Stimulated activated CD4-positive, alpha-beta T cell treated with anti-CD3 and anti-CD28 coated beads, Interleukin-15, amount 100 ng/mL, for 24 hours (primary cell): ENCODE measurements around the gene TSPYL4.
"Not testable (repeated sequence)": the region's sequence is repeated elsewhere in the genome, so short reads cannot be mapped to it uniquely, and the experiment has no call there.

Source experiments
- DNase-seq: peaks from one replicate; pipeline ENCODE4 v3.0.0-alpha.2; 2020

The TSPYL4 gene

DNA sequence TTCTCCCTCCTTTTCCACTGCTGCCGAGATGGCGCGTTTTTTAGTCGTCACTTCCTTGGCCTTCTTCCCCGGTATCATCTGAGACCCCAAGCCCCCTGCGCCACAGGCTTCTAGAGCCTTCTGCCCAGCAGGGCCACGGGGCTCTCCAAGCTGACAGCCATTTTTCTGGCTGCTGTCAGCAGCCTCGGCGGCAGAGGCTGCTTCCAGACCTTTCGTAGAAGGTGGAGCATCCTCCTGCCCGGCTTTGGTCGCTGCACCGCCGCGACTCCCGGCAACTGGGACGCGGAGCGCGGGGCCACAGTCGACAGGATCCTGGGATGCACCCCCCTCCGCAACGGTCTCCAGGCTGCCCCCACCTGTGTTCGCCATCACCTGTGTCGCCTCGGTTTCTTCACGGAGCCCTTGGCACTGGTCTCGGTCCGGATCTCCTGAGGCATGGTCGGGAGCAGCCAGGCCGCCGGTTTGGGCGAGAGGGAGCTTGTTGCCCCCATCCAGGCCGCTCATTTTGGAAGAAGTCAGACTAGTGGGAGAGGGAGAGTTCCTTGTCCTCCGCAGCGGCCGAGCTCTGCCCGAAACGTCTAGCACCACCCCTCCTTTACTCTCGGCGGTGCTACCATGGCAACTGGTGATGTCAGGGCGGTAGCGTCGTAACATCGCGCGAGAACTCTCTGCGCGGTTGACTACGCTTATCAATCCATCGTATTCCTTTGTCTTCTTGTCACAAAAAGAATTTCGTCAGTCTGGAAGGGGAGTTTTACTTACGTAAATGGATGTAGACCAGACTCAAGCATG is at the start of gene TSPYL4:
Gene TSPYL4, minus strand, starts transcription at position 571 of the 792 bp plus-strand sequence. Its CDS starts 67 bp downstream, at position 504.
- DNase-seq = peak; percentile 91

DNA sequence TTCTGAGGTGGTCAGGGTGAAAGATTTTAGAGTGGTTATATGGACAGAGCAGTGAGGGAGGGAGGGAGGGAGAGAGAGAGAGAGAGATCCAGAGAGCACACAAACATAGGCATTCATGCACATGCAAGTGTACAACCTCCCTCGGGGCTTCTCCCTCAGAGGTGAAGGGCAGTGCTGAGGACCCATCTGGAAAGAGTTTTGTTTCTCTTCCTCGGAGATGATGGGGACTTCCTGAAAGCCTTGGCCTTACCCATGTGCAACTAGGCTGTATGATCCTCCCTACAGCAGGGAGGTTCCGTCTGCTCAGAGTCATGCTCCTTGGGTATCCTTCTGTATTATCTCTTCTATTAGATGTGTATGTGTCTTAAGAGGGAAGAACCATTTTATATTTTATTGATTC is 47.2 kb upstream of the TSPYL4 start:
- DNase-seq = no peak

DNA sequence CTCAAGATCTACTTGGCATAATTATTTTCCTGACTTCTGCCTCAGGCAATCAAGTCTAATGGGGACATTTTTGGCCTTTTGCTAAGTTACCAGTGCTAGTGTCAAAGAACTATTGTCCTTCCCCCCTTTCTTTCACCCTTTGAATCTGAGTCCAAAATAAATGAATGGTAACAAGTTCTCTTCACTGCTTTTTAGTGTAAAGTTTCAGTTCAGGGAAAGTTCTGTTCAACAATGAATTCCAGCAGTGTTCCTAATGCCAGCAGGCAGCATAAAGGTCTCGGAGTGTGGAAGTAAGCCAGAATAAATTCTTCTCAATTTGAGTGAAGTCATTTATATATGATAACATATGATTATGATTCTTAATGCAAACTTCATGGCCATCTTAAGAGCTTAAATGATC is 46.7 kb upstream of the TSPYL4 start:
- DNase-seq = no peak

DNA sequence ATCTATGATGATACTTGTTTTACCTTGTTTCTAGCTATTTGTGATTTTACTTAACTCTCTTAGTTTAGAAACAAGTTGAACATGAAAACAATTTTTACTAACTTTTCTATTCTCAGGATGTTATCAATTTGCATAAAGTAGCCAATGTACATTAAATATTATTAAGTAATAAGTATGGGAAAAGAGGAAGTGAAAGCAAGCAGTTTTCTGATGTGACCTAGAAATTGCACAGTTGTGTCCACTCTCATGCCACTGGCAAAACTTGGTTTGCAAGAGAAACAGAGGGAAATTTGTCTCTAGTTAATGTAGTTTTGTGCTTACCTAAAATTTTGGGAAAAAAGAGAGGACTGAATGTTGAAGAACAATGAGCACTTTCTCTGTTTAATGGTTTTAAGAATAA is 45.1 kb upstream of the TSPYL4 start:
- DNase-seq = no peak

DNA sequence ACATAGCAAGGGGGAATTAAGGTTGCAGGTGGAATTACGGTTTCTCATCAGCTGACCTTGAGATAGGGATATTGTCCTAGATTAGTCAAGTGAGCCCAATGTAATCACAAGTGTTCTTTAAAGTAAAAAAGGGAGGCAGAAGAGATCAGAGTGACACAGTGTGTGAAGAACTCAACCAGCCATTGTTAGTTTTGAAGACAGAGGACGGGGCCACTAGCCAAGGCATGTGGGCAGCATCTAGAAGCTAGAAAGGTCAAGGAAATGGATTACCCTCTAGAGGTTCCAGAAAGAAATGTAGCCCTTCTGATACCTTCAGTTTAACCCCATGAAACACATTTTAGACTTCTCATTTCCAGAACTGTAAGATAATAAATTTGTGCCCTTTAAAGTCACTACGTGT is 44.4 kb upstream of the TSPYL4 start:
- DNase-seq = no peak

DNA sequence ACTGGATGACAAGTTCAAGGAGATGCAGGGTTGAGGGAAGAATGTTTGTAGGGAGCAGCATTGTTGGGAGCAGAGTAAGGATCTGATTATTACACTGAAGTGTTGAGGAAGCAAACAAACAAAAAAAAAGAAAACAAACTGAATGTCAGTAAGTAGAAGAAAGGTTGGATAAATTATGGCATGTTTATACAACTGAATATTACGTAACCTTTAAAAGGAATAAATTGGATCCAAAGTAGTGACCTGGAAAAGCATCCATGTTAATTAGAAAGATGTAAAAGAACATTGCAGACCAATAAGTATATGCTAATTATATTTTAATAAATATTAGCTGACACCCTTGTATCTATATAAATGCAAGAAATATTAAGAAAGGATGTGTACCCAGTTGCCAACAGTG is 38.7 kb upstream of the TSPYL4 start:
- DNase-seq = no peak

DNA sequence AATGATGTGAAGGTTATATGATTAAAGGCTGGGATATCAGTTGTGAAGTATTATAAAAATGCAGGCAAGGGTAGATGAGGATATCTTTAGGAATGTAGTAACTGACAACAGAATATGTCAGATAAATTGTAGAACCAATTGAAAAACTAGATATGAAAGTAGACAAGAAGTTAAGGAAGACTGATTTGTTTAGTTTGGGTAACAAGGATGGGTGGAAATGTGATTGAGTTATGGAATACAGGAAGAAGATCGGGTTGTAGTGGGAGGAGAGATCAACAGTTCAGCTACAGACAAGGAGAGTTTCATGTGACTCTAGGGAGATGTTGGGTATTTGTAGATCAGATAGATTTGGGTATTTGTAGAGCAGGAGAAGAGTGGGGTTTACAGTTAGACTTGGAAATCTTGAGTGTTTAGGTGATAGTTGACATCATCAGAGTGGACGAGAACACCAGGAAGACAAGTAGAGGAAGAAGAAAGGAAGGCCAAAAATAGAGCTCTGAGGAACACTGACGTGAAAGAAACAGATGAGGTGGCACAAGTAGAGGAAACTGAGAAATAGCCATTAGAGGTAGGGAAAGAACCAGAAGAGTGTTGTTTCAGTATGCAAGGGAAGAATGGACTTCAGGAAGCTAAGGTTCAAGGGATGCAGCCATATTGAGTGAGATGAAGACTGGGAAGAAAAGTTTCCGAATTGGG is 38.0 kb upstream of the TSPYL4 start:
- DNase-seq = no peak

DNA sequence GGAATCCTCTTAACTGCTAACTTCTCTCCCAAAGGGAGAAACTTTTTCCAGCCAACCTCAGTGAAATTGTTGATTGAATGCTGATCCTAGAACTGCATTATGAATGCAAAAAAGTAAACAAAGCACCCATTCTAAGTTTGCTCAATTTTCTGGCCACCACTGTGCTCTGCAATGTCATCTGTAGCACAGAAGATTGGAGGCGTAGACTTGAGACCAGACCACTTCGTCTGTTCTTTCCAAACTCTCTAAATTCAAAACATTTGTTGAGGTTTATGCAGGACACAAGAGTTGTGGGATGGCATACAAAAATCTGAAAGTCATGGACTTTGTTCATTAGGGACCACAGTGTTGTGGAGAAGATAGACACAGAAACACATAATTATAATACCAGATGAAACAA is 36.9 kb upstream of the TSPYL4 start:
- no peak for DNase-seq

DNA sequence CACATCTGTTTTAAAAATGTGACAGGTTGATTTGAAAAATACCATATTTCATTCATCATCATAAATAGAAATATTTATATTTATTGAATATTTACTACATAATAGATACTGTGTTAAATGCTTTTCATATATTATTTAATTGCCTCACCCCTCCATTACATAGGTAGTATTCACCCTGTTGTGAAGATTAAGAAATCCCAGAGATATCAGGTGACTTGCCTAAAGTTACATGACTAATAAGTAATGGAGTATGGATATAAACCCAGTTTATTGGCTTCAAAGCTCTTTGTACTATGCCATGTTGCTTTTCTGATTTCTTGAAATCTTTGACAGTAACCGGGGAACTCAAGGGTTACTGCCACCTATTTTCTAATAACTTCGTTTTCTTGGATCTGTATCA is 36.0 kb upstream of the TSPYL4 start:
- DNase-seq = no peak

DNA sequence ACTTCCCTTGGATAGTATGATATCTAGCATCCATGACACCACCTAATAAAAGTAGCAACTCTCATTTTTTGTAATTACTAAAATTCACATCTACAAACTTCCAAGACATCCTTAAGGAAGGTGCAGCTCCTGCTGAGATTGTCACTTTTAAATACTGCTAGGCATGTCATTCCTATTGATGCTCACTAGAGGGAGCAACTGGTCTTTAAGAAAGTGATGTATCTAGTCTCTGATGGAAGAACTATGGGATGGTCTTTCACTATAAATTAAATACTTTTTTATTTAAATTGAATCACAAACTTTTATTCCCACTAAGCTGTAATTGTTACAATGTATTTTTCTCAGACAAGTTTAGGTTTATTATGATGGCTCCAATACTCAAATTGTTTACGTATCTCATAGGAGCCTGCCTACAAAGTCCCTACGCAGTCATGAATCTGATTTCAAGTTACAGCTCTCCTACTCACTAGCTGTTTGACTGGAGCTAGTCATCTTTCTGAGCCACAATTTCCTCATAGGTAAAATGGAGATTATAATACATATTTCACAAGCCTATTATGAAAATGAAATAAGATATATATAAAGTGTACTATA is 33.9 kb upstream of the TSPYL4 start:
- DNase-seq = no peak

DNA sequence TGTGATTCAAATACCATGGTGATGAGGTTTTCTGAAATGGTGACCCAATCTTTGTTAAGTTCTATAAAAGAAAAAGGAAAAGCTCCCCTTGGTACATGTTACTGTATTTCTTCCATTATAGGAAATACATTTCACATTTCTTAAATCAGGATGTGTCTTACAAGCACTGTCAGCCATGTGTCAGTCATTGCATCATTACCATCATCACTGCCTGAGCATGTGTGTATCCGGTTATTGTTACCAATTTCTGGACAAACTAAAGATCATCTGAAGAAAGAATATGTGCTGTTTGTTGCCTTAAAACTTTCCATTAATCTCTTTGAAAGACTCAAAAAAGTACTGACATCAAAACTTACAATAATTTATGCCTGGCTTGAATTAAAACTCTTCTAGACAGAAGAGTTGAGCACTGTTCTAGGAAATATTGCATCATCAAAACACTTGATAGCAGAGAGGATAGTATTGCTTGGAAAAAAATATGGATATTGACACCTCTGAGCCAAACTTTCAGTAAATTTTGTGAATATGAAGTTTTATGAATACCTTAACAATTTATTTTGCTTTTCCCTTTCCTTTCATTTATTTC is 33.0 kb upstream of the TSPYL4 start:
- DNase-seq = no peak

DNA sequence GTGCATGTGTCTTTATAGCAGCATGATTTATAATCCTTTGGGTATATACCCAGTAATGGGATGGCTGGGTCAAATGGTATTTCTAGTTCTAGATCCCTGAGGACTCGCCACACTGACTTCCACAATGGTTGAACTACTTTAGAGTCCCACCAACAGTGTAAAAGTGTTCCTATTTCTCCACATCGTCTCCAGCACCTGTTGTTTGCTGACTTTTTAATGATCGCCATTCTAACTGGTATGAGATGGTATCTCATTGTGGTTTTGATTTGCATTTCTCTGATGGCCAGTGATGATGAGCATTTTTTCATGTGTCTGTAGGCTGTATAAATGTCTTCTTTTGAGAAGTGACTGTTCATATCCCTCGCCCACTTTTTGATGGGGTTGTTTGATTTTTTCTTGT is 31.1 kb upstream of the TSPYL4 start:
- DNase-seq = not testable (repeated sequence)

DNA sequence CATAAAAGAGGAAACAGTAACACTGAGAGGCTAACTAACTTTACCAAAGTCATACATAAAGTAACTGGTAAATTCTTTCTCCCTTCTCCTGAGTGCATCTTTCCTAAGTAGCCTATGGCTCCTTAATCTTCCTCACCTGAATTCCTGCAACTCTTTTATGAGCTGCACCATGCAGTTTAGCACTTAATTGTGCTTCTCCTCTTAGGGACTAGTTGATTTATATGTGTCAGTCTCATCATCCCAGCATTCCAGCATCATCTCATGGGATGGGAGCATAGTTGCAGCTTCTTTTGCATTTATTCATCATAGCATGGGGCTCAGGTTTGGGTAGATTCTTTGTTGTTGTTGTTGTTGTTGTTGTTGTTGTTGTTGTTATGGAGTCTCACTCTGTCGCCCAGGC is 29.3 kb upstream of the TSPYL4 start:
- DNase-seq = no peak

DNA sequence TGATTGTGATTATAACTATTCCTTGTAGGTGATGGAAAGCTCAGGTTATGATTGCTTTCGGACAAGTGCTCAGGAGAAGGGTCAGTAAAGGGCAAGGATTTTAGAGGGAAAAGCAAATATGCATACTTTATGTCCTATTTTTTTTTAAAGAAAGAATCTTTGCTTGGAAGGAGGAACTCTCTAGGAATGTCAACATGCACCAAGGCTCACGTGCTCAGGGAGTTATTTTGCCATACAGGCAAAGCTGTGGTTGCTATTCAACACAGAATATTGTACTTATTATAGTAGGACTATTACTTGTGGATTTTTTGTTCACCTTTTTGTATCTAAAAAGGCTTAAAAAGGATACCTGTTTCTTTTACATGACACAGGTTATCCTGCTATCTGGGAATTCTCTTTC is 28.8 kb upstream of the TSPYL4 start:
- no peak for DNase-seq

DNA sequence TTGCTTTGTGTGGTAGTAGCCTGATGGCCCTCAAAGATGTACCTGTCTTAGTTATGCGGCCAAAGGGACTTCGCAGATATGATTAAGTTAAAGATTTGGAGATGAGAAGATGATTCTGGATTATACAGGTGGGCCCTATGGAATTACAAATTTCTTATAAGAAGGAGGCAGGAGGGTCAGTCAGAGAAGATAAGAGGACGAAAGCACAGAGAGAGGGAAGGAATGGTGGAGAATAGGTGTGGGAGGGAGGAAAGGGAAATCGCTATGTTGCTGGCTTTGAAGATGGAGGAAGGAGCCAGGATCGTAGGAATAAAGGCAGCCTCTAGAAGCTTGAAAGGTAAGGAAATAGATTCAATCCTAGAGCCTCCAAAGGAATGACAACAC is 27.1 kb upstream of the TSPYL4 start:
- DNase-seq = no peak

DNA sequence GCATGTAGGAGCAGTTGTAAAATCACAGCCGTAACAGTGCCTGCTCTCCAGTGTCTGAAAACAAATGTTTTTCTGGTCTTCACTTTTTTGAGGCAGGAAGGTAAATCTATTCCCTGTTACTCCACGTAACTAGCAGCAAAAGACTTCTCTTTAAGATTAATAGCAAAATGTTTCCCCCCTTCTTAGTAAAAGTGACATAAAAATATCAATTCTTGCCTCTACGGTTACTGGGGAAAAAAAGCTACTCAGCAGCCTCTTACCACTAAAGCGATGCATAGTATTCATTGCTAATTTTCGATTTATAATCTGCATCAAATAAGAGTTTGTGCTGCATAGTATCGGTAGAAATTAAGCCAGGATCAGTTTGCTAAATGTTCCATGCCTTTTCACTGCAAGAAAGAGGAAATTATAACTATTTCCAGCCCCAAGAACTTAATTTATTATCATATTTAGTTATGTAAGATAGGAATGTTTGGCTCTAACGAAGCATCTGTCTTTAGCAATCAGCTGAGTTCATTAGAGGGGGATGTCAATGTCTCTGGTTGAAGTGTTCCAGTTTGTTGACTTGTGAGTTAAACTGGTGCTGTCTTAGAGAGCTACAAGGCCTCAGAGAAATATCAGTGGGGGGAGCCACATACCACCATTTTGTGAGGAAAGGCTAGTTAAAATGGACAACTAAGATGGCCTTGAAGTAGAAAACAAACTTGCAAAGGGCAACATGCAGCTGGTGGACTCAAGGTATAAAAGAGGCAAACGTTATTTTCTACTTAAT is 26.5 kb upstream of the TSPYL4 start:
- DNase-seq = no peak

DNA sequence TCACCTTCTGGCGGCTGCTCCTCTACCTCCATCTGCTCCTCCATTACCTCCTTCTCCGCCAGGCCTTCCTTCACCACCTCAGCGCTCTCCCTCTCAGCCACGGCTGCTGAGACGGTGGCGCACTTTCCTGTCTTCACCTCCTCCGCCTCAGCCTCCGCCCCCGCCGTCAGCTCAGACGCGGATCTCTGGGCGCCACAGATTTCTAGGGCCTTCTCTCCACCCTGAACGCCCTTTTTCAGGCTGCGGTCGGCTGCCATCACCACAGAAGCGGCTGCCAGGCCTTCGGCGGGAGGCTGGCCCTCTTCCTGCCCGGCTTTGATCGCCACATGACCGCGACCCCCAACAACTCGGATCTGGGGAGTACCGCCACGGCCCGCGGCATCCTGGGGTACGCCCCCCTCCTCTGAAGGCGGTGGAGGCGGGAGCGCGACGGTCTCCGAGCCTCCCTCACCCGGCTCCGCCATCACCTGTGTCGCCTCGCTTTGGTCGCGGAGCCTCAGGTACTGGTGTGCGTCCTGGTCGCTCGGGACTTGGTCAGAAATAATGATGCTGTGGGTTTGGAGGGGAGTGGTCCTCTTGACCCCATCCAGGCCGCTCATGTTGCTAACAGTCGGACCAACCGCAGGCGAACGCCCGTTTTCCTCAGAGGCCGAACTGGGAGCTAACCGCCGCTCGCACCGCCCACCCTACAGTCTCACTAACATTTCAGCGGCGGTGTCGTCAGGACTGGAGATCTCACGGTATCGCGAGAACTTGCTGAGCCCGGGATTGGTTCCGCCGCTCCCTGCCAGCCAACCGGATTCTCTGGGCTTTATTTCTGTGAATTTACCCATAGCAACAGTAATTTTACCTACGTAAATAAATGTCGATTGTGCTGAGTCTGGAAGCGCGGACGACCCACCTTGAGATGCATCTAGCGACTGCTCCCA is 25.6 kb upstream of the TSPYL4 start, which contains the start of gene TSPYL1:
Gene TSPYL1, minus strand, starts transcription at position 699 of the 929 bp plus-strand sequence. Its CDS starts 100 bp downstream, at position 599.
- peak; percentile 95 for DNase-seq

DNA sequence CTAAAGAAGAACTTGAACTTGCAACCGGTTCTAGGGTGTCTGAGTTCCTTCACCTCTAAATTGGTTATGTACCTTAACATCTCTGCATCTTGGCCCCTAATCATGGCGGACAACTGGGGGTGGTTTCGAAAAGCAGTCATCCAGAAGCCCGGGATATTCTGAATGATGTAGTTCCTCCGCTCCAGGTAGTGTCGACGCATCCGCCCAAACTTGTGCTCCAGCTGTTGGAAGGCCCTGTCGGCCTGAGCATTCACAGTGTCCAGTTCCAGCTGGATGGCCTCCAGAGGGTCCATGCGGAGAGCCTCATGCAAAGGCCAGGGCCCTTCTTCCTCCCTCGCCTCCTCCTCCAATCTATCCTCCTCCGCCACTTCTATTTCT is 25.0 kb upstream of the TSPYL4 start:
- peak; percentile 35 for DNase-seq

DNA sequence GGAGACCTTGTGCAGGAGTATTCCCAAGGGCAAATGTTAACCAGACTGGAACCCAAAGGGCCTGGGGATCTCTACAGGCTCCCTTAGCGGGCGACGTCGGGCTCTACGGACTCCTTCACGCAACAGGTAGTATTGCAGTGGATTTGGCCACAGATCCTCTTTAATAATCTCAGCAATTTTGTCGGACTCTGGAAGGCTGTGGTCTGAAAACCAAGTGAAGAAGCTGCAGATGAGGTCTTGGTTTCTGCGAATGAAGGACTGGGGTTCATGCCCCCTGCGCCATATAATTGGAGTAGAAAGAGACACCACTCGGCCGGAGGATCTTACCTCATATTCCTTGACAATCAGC is 24.6 kb upstream of the TSPYL4 start:
- no peak for DNase-seq

DNA sequence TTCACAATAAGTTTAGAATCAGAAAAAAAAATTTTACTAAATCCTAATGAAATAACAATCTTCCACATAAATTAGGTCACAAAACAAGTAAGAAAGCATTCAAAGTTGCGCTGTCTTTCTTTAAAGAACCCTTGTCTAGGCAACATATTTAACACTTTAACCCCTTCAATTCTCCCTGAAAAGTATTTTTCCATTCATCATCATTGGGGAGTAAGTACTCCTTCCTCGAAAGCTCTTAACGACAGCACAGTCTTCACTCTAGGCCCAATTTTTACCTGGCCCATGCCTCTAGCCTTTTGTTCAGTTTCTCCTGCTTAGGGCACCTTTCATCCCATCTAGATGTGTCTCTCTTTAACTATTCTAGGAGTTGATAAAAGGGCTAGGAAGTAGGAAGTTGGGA is 23.2 kb upstream of the TSPYL4 start:
- DNase-seq = no peak

DNA sequence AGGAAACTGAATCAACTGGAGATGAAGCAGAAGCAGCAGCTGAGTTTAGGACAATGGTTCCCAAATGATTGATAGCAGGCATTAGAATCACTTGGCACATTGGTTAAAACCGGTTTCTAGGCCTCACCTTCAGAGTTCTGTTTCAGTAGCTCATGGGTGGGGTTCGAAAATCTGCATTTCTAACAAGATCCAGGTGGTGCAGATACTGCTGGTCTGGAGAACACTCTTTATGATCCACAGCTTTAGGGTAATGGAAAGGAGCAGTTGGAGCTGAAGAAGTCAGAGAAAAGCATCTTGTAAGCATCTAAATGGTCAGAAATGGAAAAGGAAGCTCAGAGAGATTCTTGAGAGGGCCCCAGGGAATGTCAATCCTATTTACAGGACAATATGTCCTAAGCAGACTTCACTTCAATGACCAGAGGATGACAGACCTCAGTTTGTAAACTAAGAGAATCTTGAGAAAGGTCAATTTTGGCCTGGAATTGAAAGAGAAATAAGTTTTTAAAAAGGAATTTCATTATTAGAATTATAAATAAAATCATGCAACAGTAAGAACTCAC is 17.4 kb upstream of the TSPYL4 start:
- no peak for DNase-seq
